A549 (cell line): ENCODE results near the gene SLC47A2. TPM values are rescaled to one million over a fixed set of nuclear protein-coding genes. Genes with fewer than 3 reads are reported as not detected.
A peak's percentile ranks its signal among the peaks of the same experiment; 100 is the strongest.

Experiments
- ATAC-seq, 2 experiments: fragments of 200-7000 bp in 1 of 2; fragments of >200 bp in 1 of 2; cut with Nextera tagmentation in 1 of 2; cut with Tn5 transposase in 1 of 2; 3 replicates each; pipeline versions ENCODE4 v1.8.0 to v1.9.1; 2018 to 2020; ENCODE audit warnings: mild to moderate bottlenecking in 1 of 2, moderate library complexity in 1 of 2
- CTCF ChIA-PET: fragments of 300-600 bp; sonication (Branson Sonifier 250); formaldehyde crosslinking; extraction: SDS; loops from one replicate; lab custom pipeline; 2021; ENCODE audit warnings: antibody characterized with exemption, inconsistent platforms; lab: Yijun Ruan, JAX
- POLR2A ChIA-PET: fragments of 350-600 bp; formaldehyde crosslinking; extraction: SDS; loops from one replicate; lab custom pipeline; 2021; ENCODE audit warnings: antibody characterized with exemption, inconsistent platforms; lab: Yijun Ruan, JAX
- DNase-seq, 2 experiments: peaks; one replicate each; pipeline versions ENCODE4 v3.0.0 to v3.0.0-alpha.2; 2011 to 2016; ENCODE audit warnings: low read depth in 1 of 2, low spot score in 1 of 2
- FAIRE-seq: peaks from 2 replicates; lab custom pipeline; 2011; peaks lifted over from hg19 to GRCh38; lab: Jason Lieb, UNC
- H3K27ac ChIP-seq, 2 experiments: fragments of >200 bp; sonication (Bioruptor Twin); formaldehyde crosslinking; 3 replicates each; pipeline ENCODE4 v1.5.1; 2016 to 2017
- H3K4me1 ChIP-seq: fragments of >200 bp; sonication (Bioruptor Twin); formaldehyde crosslinking; 3 replicates; pipeline ENCODE4 v1.6.1; 2016
- H3K4me2 ChIP-seq: fragments of >200 bp; sonication (Bioruptor Twin); formaldehyde crosslinking; 3 replicates; pipeline ENCODE4 v1.6.1; 2016
- H3K4me3 ChIP-seq: fragments of >200 bp; sonication (Bioruptor Twin); formaldehyde crosslinking; 3 replicates; pipeline ENCODE4 v1.5.1; 2016
- H3K9me3 ChIP-seq: fragments of >200 bp; sonication (Bioruptor Twin); formaldehyde crosslinking; 3 replicates; pipeline ENCODE4 v1.6.1; 2016
- CEBPB ChIP-seq, 2 experiments: fragments of >200 bp in 1 of 2; sonication (Bioruptor Twin) in 1 of 2; formaldehyde crosslinking in 1 of 2; IDR thresholded peaks; 2 replicates each; pipeline ENCODE4 v1.6.1; 2012 to 2016
- EHF ChIP-seq: fragments of 250-450 bp; sonication (Bioruptor Pico); IDR thresholded peaks from 2 replicates; pipeline ENCODE4 v1.5.0; 2020; ENCODE audit warnings: mild to moderate bottlenecking
- EHMT2 ChIP-seq: fragments of 200-600 bp; sonication (generic); IDR thresholded peaks from 2 replicates; pipeline ENCODE4 v1.6.1; 2016; ENCODE audit warnings: antibody characterized with exemption, low read depth, mild to moderate bottlenecking, moderate library complexity
- FOSB ChIP-seq: fragments of 250-450 bp; sonication (Bioruptor Pico); IDR thresholded peaks from 2 replicates; pipeline ENCODE4 v1.5.0; 2020; ENCODE audit warnings: mild to moderate bottlenecking, moderate library complexity
- HOXB13 ChIP-seq: fragments of 250-450 bp; sonication (Bioruptor Pico); IDR thresholded peaks from 2 replicates; pipeline ENCODE4 v1.5.0; 2020; ENCODE audit warnings: low read depth, mild to moderate bottlenecking, moderate library complexity
- HOXB5 ChIP-seq: fragments of 250-450 bp; sonication (Bioruptor Pico); IDR thresholded peaks from 2 replicates; pipeline ENCODE4 v1.5.0; 2020; ENCODE audit warnings: mild to moderate bottlenecking, moderate library complexity
- JUNB ChIP-seq: fragments of >200 bp; sonication (Bioruptor Twin); formaldehyde crosslinking; IDR thresholded peaks from 2 replicates; pipeline ENCODE4 v1.6.1; 2016
- KDM5A ChIP-seq: fragments of 200-600 bp; sonication (generic); IDR thresholded peaks from 2 replicates; pipeline ENCODE4 v1.6.1; 2016; ENCODE audit warnings: antibody characterized with exemption, mild to moderate bottlenecking
- MYC ChIP-seq: IDR thresholded peaks from 2 replicates; pipeline ENCODE4 v1.6.1; 2012; ENCODE audit warnings: mild to moderate bottlenecking, inconsistent platforms, low read length, improper control_type of control experiment, borderline replicate concordance
- NR3C1 ChIP-seq: fragments of >200 bp; sonication (Bioruptor Twin); formaldehyde crosslinking; IDR thresholded peaks from 3 replicates; pipeline ENCODE4 v1.6.1; 2017
- POLR2A ChIP-seq: IDR thresholded peaks from 2 replicates; pipeline ENCODE4 v1.6.1; 2012; ENCODE audit warnings: mild to moderate bottlenecking, low read length
- RAD21 ChIP-seq, 2 experiments: fragments of >200 bp in 1 of 2; sonication (Bioruptor Twin) in 1 of 2; formaldehyde crosslinking in 1 of 2; IDR thresholded peaks in 1 of 2; conservative IDR thresholded peaks in 1 of 2; 2 replicates in 1 of 2; 3 replicates in 1 of 2; pipeline ENCODE4 v1.6.1; 2012 to 2018; ENCODE audit warnings: inconsistent platforms in 1 of 2
- RARB ChIP-seq: fragments of 250-450 bp; sonication (Bioruptor Pico); IDR thresholded peaks from 2 replicates; pipeline ENCODE4 v1.8.0; 2021; ENCODE audit warnings: mild to moderate bottlenecking, moderate library complexity
- RNF2 ChIP-seq: fragments of 200-600 bp; sonication (generic); IDR thresholded peaks from 2 replicates; pipeline ENCODE4 v1.6.1; 2016; ENCODE audit warnings: low read depth, mild to moderate bottlenecking, antibody characterized with exemption, moderate library complexity, borderline replicate concordance
- TFCP2L1 ChIP-seq: fragments of 250-450 bp; sonication (Bioruptor Pico); IDR thresholded peaks from 2 replicates; pipeline ENCODE4 v1.5.0; 2021; ENCODE audit warnings: mild to moderate bottlenecking
- TP53 ChIP-seq: fragments of 250-450 bp; sonication (Bioruptor Pico); IDR thresholded peaks from 2 replicates; pipeline ENCODE4 v1.5.0; 2021; ENCODE audit warnings: mild to moderate bottlenecking, moderate library complexity
- ZNF302 ChIP-seq: fragments of 250-450 bp; sonication (Bioruptor Pico); IDR thresholded peaks from 2 replicates; pipeline ENCODE4 v1.9.0; 2021; ENCODE audit warnings: inconsistent platforms, mild to moderate bottlenecking, moderate library complexity
- WGBS: methylation state at CpG from one replicate; pipeline ENCODE4 v1.1.6; 2017; ENCODE audit errors: missing lambda C conversion rate; 5-methylcytosine and 5-hydroxymethylcytosine counted together
- polyA plus RNA-seq, 4 experiments: library from polyadenylated mRNA; depleted of rRNA in 3 of 4; stranded (reverse); fragments of >200 nt; fragmentation: RNase III in 1 of 4; extraction: RNeasy Plus Mini Kit Qiagen cat#74134 plus additional on column Dnase treatment in 1 of 4; gene quantifications; 2 replicates in 3 of 4; 3 replicates in 1 of 4; pipeline ENCODE4 v1.2.3, GENCODE V29; 2011 to 2017
- TF ChIP-seq, protein P1 (sequence below): fragments of 150-350 bp; IDR thresholded peaks from 2 replicates; pipeline ENCODE4 v1.6.1; 2014; ENCODE audit warnings: low read depth, mild to moderate bottlenecking, low read length
- TF ChIP-seq, protein P2 (sequence below): IDR thresholded peaks from 2 replicates; pipeline ENCODE4 v1.6.1; 2012; ENCODE audit warnings: low read depth, borderline replicate concordance
- TF ChIP-seq, protein P3 (sequence below): fragments of >200 bp; sonication (Bioruptor Twin); formaldehyde crosslinking; IDR thresholded peaks from 3 replicates; pipeline ENCODE4 v1.6.1; 2016
- TF ChIP-seq, protein P4 (sequence below): fragments of 250-450 bp; sonication (Bioruptor Pico); IDR thresholded peaks from 2 replicates; pipeline ENCODE4 v1.5.0; 2020; ENCODE audit warnings: low read depth, mild to moderate bottlenecking, moderate library complexity
- TF ChIP-seq, protein P5 (sequence below): fragments of 250-450 bp; sonication (Bioruptor Pico); IDR thresholded peaks from 2 replicates; pipeline ENCODE4 v1.5.0; 2021; ENCODE audit warnings: mild to moderate bottlenecking, moderate library complexity, borderline replicate concordance
- TF ChIP-seq, protein P6 (sequence below): fragments of 200-600 bp; sonication (generic); IDR thresholded peaks from 2 replicates; pipeline ENCODE4 v1.6.1; 2016; ENCODE audit warnings: antibody characterized with exemption, mild to moderate bottlenecking, moderate library complexity

Gene SLC47A2
- polyA plus RNA-seq, 2 of the 4 experiments (the other 2 are of a cell fraction), result 0.13 to 0.27 TPM

DNA sequence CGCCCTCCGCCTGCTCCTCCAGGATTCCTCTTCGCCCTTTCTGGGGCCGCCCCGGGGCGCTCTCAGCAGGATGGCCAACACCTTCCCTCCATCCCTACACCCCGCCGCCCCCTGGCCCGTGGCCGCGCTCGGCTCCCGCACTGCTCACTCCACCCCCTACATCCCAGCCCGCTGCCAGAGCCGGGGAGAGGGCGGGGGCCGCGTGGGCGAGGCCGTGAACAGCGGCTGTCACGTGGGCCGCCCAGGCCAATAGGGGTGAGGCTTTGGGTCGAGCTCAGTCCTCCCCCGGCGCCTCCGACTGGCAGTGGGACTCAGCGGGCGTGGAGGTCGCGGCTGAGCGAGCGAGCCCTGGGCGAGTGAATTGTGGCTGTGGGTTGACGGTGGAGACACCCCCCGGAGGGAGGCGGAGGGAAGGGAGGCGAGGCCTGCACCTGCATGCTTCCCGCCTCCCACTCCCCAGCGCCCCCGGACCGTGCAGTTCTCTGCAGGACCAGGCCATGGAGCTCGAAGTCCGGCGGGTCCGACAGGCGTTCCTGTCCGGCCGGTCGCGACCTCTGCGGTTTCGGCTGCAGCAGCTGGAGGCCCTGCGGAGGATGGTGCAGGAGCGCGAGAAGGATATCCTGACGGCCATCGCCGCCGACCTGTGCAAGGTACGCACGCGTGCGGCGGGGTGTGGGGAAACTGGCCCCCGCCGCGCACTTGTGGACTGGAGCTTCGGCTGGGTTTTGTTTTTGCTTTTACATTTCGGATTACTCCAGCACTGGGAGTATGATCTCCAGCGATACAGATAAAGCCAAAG is 67.7 kb downstream of the SLC47A2 start, which contains the start of gene ALDH3A2 (continued):
- TF ChIP-seq, protein P1, sequence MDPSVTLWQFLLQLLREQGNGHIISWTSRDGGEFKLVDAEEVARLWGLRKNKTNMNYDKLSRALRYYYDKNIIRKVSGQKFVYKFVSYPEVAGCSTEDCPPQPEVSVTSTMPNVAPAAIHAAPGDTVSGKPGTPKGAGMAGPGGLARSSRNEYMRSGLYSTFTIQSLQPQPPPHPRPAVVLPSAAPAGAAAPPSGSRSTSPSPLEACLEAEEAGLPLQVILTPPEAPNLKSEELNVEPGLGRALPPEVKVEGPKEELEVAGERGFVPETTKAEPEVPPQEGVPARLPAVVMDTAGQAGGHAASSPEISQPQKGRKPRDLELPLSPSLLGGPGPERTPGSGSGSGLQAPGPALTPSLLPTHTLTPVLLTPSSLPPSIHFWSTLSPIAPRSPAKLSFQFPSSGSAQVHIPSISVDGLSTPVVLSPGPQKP, result no peak
- TF ChIP-seq RAD21 (conservative IDR thresholded peaks at IDR 0.05 in 1 of 2, IDR thresholded peaks at IDR 0.05 in 1 of 2), result peak; percentile 35 to 54; a peak in 4 of 5 replicates
- TF ChIP-seq, protein P2, sequence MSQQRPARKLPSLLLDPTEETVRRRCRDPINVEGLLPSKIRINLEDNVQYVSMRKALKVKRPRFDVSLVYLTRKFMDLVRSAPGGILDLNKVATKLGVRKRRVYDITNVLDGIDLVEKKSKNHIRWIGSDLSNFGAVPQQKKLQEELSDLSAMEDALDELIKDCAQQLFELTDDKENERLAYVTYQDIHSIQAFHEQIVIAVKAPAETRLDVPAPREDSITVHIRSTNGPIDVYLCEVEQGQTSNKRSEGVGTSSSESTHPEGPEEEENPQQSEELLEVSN, result peak; percentile 91; the same call in 1 of the 2 replicates
- TF ChIP-seq, protein P3, sequence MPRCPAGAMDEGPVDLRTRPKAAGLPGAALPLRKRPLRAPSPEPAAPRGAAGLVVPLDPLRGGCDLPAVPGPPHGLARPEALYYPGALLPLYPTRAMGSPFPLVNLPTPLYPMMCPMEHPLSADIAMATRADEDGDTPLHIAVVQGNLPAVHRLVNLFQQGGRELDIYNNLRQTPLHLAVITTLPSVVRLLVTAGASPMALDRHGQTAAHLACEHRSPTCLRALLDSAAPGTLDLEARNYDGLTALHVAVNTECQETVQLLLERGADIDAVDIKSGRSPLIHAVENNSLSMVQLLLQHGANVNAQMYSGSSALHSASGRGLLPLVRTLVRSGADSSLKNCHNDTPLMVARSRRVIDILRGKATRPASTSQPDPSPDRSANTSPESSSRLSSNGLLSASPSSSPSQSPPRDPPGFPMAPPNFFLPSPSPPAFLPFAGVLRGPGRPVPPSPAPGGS, result peak; percentile 95
- no peak for TF ChIP-seq EHMT2
- TF ChIP-seq, all 56 proteins: peak for 17

DNA sequence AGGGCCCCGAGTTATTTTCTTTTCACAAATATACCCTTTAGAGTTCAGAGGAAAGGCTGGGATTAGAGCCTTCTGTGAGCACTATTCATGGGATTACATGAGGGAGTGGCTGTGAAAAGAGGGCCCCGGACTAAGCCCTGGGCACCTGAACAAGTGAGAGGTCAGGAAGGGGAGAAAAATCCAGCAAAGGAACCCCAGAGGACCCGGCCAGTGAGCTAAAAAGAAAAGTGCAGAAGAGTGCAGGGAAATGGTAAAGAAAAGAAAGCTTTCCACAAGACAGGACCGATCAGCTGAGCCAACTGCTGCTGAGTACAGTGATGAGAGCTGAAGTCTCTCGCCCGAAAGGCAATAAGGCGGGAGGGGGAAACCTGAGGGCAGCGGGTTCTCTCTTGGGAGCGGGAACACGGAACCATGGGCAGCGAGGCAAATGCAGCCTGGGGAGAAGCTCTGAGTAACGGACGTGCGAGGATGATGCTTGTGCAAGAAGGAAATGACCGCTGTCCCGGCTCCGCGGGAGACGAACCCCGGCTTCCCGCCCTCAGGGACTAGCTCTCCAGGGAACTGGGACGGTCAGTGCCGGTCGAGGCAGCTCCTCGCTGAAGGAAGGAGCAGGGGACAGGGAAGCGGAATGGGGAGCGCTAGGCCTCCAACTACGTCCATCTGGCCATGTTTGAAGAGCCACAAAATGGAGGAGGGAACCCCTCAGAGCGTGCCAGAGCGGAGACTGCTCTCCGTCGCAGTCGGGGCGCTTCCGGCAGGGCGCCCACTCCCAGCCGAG is 68.5 kb downstream of the SLC47A2 start:
- FAIRE-seq (no peak), ATAC-seq (peak; percentile 71), DNase-seq (peak; percentile 63 to 86)
- POLR2A ChIA-PET, result interaction anchor here (0.6 to 4.2 kb wide), 39 partner anchors 13 to 285 kb away, joined by 3 to 98 read pairs (median 5); partner anchors contain the start of genes ALDH3A1, B9D1, MAPK7 and SLC47A1
- CTCF ChIA-PET, result interaction anchor here (0.6 to 7.0 kb wide), 30 partner anchors 9 to 285 kb away, joined by 3 to 62 read pairs (median 7); partner anchors contain the start of genes ALDH3A1, B9D1 and SLC47A1
- Histone ChIP-seq H3K4me3 (peak overlapping the region; percentile 82), H3K9me3 (no peaks in the 10 kb centered on the region), H3K4me1 (peaks cover 66% of the 10 kb centered on the region), H3K27ac (peak overlapping the region; percentile 95 to 96), H3K4me2 (peak overlapping the region; percentile 92)
- WGBS, result 2% methylated on average over 31 of the region's 37 CpGs
- peak; percentile 86; the same call in 1 of the 2 replicates for TF ChIP-seq RARB (CRISPR knock-in tag)
- TF ChIP-seq, protein P4, sequence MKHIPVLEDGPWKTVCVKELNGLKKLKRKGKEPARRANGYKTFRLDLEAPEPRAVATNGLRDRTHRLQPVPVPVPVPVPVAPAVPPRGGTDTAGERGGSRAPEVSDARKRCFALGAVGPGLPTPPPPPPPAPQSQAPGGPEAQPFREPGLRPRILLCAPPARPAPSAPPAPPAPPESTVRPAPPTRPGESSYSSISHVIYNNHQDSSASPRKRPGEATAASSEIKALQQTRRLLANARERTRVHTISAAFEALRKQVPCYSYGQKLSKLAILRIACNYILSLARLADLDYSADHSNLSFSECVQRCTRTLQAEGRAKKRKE (CRISPR knock-in tag), result peak; percentile 93; the same call in 1 of the 2 replicates
- TF ChIP-seq CEBPB (IDR thresholded peaks at IDR 0.05), result peak in 1 of 2 experiments; percentile 73; a peak in 2 of 4 replicates
- peak; percentile 91 for TF ChIP-seq HOXB13
- TF ChIP-seq, protein P5, sequence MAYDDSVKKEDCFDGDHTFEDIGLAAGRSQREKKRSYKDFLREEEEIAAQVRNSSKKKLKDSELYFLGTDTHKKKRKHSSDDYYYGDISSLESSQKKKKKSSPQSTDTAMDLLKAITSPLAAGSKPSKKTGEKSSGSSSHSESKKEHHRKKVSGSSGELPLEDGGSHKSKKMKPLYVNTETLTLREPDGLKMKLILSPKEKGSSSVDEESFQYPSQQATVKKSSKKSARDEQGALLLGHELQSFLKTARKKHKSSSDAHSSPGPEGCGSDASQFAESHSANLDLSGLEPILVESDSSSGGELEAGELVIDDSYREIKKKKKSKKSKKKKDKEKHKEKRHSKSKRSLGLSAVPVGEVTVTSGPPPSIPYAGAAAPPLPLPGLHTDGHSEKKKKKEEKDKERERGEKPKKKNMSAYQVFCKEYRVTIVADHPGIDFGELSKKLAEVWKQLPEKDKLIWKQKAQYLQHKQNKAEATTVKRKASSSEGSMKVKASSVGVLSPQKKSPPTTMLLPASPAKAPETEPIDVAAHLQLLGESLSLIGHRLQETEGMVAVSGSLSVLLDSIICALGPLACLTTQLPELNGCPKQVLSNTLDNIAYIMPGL (CRISPR knock-in tag), result 0 out of 2 replicates have a peak, but pooled peaks have one; percentile 73
- TF ChIP-seq EHF (CRISPR knock-in tag), result peak; percentile 83; the same call in 1 of the 2 replicates
- no peak for TF ChIP-seq KDM5A
- TF ChIP-seq POLR2A, result peak; percentile 44
- TF ChIP-seq TFCP2L1, result peak; percentile 92; the same call in 1 of the 2 replicates
- TF ChIP-seq, protein P2, result peak; percentile 93
- 0 out of 2 replicates have a peak, but pooled peaks have one; percentile 56 for TF ChIP-seq FOSB (CRISPR knock-in tag)
- TF ChIP-seq ZNF302 (CRISPR knock-in tag), result peak; percentile 78
- TF ChIP-seq HOXB5 (CRISPR knock-in tag), result peak; percentile 84; the same call in 1 of the 2 replicates
- peak; percentile 67; the same call in 1 of the 2 replicates for TF ChIP-seq RNF2
- peak; percentile 96 for TF ChIP-seq TP53 (CRISPR knock-in tag)
- no peak for TF ChIP-seq MYC
- TF ChIP-seq NR3C1, result no peak
- TF ChIP-seq, protein P6, sequence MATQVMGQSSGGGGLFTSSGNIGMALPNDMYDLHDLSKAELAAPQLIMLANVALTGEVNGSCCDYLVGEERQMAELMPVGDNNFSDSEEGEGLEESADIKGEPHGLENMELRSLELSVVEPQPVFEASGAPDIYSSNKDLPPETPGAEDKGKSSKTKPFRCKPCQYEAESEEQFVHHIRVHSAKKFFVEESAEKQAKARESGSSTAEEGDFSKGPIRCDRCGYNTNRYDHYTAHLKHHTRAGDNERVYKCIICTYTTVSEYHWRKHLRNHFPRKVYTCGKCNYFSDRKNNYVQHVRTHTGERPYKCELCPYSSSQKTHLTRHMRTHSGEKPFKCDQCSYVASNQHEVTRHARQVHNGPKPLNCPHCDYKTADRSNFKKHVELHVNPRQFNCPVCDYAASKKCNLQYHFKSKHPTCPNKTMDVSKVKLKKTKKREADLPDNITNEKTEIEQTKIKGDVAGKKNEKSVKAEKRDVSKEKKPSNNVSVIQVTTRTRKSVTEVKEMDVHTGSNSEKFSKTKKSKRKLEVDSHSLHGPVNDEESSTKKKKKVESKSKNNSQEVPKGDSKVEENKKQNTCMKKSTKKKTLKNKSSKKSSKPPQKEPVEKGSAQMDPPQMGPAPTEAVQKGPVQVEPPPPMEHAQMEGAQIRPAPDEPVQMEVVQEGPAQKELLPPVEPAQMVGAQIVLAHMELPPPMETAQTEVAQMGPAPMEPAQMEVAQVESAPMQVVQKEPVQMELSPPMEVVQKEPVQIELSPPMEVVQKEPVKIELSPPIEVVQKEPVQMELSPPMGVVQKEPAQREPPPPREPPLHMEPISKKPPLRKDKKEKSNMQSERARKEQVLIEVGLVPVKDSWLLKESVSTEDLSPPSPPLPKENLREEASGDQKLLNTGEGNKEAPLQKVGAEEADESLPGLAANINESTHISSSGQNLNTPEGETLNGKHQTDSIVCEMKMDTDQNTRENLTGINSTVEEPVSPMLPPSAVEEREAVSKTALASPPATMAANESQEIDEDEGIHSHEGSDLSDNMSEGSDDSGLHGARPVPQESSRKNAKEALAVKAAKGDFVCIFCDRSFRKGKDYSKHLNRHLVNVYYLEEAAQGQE, result 0 out of 2 replicates have a peak, but pooled peaks have one; percentile 22
- TF ChIP-seq JUNB, result no peak
